GM19025 (cell line): ENCODE results near the gene AK8.
"Not testable (repeated sequence)": the region's sequence is repeated elsewhere in the genome, so short reads cannot be mapped to it uniquely, and the experiment has no call there.

ENCODE experiments used
- ATAC-seq: cut with Tn5 transposase; IDR thresholded peaks from one replicate; pipeline ENCODE4 v1.9.1; 2021; ENCODE audit warnings: mild to moderate bottlenecking, low read depth, moderate library complexity; ENCODE audit not compliant: unreplicated experiment

Gene AK8

DNA sequence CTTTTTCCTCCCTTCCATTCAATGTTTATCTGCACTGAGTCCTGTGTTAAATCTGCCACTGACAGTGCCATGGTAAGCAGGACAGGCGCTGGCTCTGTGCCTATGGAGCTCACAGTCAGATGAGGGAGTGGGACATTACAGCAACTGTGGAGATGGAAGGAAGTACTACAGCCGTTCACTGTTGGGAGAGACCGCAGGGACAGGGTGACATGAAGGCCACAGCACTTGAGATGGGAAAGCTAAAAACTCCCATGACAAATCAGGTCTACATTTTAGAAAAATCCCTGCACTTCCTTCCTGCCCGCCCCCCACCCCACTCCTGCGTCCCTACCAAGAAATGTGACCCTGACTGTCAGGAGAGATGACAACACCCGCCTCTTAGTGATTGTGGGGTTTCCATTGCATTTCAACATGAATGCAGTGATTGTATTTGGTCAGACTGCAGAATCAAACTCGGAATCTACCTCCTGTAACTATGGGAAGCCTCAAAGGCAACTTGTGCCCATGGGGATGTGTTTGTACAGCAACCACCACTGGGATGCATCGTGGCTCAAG, 151.4 kb downstream of the AK8 start:
- ATAC-seq: no peak

DNA sequence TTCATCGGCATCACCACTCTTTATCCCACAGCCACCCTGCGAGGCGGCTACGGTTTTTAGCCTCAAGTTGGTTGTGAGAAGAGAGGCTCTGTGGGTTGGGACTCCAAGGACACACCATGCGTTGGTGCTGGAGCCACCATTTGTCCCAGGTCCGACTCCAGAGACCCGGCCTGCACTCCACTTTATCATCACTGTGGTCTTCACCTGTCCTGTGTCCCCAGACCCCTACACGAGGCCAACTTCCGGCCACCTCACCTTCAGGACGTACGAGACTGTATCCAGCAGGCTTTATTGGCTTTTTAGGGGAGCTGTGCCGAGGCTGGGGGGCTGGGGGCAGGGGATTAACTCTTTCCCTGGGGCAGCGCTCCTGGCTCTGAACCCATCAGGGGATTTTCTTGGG, 152.8 kb downstream of the AK8 start:
- no peak for ATAC-seq

DNA sequence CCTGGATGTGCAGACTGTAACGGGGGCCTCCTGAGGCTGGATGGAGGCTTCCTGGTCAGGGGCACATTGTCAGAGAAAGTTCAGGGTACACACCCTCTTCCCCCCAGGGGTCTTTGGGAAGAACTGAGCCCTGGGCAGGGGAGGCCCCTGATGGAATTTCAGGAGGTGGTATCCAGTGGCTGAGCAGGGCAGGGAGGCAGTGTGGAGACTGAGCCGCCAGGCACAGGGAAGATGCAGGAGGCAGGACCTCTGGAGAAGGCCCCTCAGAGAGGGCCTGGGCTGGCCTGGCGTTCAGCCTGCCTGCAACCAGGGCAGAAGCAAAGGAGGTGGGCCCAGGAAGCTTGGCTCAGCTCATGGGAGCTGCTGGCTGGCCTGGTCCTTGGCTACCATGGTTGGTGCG, 154.3 kb downstream of the AK8 start:
- no peak for ATAC-seq

GRCh38 chr9:132722564-132723065, 155.5 kb downstream of the AK8 start:
- ATAC-seq: no peak

- ATAC-seq: no peak
Observed at GRCh38 chr9:132721661-132722060, 156.4 kb downstream of the AK8 start.

- not testable (repeated sequence) for ATAC-seq
Observed at GRCh38 chr9:132718381-132718928, 159.6 kb downstream of the AK8 start.

GRCh38 chr9:132717326-132717945, 160.6 kb downstream of the AK8 start:
- no peak for ATAC-seq

GRCh38 chr9:132716007-132716406, 162.1 kb downstream of the AK8 start:
- ATAC-seq: no peak

DNA sequence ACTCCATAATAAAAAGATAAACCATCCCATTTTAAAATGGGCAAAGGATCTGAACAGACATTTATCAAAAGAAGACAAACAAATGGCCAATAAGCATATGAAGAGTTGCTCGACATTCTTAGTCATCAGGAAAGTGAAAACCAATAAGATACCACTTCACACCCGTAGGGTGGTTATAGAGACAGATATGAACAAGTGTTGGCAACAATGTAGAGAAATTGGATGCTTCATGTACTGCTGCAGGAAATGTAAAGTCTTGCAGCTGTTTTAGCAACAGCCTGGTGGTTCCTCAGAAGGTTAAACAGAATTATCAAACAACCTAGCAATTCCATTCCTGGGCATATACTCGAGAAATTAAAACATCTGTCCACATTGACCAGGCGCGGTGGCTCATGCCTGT, 165.3 kb downstream of the AK8 start:
- no peak for ATAC-seq

GRCh38 chr9:132711846-132712245, 166.2 kb downstream of the AK8 start:
- ATAC-seq: no peak

- not testable (repeated sequence) for ATAC-seq
Observed at GRCh38 chr9:132711152-132711551, 166.9 kb downstream of the AK8 start.

DNA sequence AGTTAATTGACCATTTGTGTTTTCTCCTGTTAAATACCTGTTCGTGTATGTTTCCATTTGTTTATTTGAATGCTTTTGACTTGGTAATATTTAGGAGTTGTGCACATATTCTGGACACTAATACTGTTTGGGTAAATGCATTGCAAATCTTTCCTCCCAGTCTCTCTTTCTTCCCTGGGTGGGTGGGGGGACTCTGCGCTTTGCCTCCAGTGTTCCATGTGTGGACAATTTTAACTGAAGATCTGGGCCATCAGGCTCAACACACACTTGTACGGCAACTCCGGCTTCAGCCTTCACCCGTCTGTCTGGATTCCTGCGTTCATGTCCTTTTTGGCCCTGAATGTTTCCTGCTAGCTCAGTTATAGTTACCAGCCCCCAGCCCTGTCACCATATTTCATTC, 167.8 kb downstream of the AK8 start:
- no peak for ATAC-seq

DNA sequence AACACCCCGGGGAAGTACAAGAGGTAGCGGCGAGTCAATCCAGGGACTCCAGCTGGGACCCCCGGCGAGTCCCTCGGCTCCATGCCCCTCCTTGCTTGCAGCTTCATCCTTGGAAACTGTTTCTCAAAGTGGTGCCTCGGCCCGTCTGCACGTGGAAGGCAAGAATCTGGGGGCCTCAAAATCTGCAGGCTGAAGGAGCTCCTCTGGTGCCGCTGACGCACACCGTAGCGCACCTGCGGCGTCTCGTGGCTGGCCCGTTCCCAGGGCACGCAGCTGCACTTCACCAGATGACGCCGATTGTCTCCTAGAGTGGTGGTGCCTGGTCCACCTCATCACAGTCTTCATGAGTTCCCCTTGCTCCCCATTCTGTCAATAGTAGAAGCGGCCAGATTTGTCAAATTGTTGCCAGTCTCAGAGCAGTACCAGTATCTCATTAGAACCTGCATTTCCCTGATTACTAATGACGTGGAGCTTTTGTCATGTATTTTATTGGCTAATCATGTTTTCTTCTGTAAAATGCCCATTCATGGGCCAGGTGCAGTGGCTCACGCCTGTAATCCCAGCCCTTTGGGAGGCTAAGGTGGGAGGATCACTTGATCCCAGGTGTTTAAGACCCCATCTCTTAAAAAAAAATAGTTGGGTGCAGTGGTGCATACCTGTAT, 169.2 kb downstream of the AK8 start:
- no peak for ATAC-seq

GRCh38 chr9:132708239-132708638, 169.8 kb downstream of the AK8 start:
- ATAC-seq: no peak

GRCh38 chr9:132703336-132703735, 174.7 kb downstream of the AK8 start:
- no peak for ATAC-seq

DNA sequence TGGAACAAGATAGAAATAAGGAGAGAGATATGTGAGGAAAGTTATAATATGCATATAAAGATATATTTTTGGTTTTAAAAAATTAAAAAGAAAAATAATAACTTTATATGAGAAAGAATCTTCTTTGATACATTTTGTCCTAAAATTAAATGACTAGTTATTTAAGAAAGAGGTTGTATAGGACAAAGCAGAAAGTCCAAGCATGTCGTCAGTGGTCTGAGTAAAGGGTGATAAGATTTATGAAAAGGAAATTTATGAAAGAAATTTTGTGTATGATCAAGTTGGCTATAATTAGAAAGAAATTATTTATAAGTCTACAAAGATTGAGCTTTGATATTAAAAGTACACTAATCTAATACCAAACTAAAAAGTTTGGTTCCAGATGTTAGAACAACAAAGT, 175.8 kb downstream of the AK8 start:
- ATAC-seq: no peak

- ATAC-seq: no peak
Observed at GRCh38 chr9:132699956-132700355, 178.1 kb downstream of the AK8 start.

DNA sequence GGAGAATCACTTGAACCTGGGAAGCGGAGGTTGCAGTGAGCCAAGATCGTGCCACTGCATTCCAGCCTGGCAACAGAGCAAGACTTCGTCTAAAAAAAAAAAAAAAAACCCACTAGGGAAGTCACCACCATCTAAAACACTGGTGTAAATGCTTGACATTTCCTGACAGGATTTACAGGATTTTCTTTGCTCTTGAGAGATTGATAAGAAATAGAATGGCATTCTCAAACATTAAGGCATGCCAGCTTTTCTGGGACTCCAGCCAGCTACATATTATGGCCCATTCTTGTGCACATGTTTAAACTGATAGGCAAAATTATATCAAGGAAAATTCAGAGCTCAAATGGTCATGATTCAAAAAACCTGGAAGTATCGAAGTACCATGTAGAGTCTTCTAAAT, 179.1 kb downstream of the AK8 start:
- no peak for ATAC-seq

DNA sequence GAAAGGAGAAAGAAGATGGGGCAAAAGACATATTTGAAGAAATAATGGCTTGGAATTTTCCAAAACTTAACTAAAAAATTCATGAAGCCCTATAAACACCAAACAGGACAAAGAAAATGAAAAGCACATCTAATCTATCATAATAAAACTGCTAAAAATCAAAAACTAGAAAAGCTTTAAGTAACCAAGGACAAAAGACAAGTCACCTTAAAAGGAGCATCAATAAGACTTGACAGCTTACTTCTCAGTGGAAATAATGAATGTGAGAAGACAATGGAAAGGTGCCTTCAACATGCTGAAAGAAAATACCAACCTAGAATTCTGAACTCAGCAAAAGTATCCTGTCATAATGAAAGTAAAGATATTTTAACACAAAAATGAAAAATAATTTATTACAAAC, 180.9 kb downstream of the AK8 start:
- ATAC-seq: no peak

- ATAC-seq: no peak
Observed at GRCh38 chr9:132694144-132694543, 183.9 kb downstream of the AK8 start.

- ATAC-seq: no peak
Observed at GRCh38 chr9:132690696-132691095, 187.4 kb downstream of the AK8 start.

DNA sequence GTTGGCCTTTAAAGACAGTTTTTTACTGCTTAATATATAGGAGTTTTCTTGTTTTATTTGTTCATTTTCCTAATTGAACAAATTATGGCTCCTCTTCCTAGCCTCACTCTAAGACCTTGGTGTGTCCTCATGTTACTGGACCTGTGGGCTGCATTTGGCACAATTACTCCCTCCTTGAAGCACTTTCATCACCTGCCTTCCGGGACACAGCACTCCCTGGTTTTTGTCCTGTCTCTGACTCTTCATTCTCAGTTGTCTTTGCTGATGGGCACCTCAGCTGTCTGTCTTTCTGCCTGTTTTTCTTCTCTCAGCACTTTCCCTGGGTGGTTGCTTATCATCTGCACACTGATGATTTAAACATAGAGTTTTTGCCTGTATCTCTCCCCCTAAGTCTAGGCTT, 194.2 kb downstream of the AK8 start:
- ATAC-seq: no peak
